Activated T-helper 17 cell treated with anti-CD3 and anti-CD28 coated beads, Interleukin-2, amount 50 U/mL, for 72 hours (primary cell): Measurements from ENCODE around the gene PDAP1. TPM values are rescaled to one million over a fixed set of nuclear protein-coding genes. Genes with fewer than 3 reads are reported as not detected.

Experiments
- ATAC-seq: fragments of 150-1000 bp; cut with Tn5 transposase; replicated peaks from 2 replicates; pipeline ENCODE4 v1.10.0; 2021; ENCODE audit warnings: mild to moderate bottlenecking, moderate library complexity
- H3K27ac Mint-ChIP-seq: one replicate; pipeline ENCODE4 v1.8.0; 2022; ENCODE audit warnings: mixed read lengths
- H3K27me3 Mint-ChIP-seq: one replicate; pipeline ENCODE4 v1.8.0; 2022; ENCODE audit warnings: mixed read lengths
- H3K36me3 Mint-ChIP-seq: one replicate; pipeline ENCODE4 v1.8.0; 2022; ENCODE audit warnings: low read depth, mild to moderate bottlenecking, mixed read lengths
- H3K4me1 Mint-ChIP-seq: one replicate; pipeline ENCODE4 v1.8.0; 2022; ENCODE audit warnings: mixed read lengths
- H3K4me3 Mint-ChIP-seq: one replicate; pipeline ENCODE4 v1.8.0; 2022; ENCODE audit warnings: mild to moderate bottlenecking, mixed read lengths
- H3K9me3 Mint-ChIP-seq: one replicate; pipeline ENCODE4 v1.8.0; 2022; ENCODE audit warnings: mixed read lengths
- total RNA-seq, 2 donors: library from RNA; stranded (reverse); gene quantifications; one replicate each; pipeline ENCODE4 v1.2.3, GENCODE V29; 2022

Gene PDAP1, protein sequence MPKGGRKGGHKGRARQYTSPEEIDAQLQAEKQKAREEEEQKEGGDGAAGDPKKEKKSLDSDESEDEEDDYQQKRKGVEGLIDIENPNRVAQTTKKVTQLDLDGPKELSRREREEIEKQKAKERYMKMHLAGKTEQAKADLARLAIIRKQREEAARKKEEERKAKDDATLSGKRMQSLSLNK
- total RNA-seq: 100 to 1,000 TPM in 1 of 2 donors, 10 to 100 TPM in 1; 73.7 to 129 TPM

DNA sequence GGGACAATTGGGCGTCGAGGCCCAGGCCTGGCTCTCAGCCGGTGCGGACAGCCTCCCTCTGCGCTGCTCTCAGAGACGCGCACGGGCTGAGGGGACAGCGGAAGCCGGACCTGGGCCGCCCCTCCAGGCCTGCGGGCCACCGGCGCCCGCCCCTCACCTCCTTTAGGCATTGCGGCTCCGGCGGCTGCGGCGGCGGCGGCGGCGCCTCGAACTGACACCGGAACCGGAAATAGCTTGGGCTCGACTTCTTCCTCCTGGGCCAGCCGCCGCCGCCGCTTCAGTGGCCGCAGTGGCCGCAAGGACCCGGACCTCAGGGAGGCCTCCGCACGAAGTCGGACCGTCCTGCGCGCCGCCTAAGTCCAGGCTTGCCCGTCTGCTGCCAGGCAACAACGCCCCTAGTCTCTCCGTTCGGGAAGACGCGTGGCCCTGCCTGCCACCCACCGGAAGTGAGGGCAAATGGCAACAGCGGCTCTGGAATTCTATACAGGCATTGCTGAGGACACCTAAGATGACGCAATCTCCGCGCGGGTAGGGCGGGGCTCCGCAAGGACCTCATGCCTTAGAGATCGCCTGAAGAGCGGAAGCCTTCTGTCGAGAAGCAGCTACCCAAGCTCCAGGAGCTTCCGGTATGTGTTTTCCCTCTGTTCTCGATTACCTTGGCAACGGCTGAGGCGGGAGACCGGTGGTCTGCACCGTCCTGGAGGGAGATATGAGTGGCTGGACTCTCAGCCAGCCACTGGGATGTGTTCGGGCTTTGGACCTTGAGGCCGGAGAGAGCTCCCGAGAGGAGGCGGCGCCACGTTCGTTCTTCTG is at the start of gene PDAP1, which contains the start of gene BUD31:
Gene PDAP1, minus strand, starts transcription at position 219 of the 813 bp plus-strand sequence. Its CDS starts 49 bp downstream, at position 170.
Gene BUD31, plus strand, starts transcription at position 591 of the 813 bp plus-strand sequence. CDS start 2,124 bp downstream, outside the sequence.
- peaks cover 90% of the 10 kb centered on the region for H3K36me3 Mint-ChIP-seq
- ATAC-seq: peak; percentile 91
- no peaks in the 10 kb centered on the region for H3K27me3 Mint-ChIP-seq
- H3K4me1 Mint-ChIP-seq: peaks cover 24% of the 10 kb centered on the region
- H3K27ac Mint-ChIP-seq: peak within 1 kb of the TSS; percentile 98
- H3K9me3 Mint-ChIP-seq: no peaks in the 10 kb centered on the region
- H3K4me3 Mint-ChIP-seq: peak within 1 kb of the TSS; percentile 94

DNA sequence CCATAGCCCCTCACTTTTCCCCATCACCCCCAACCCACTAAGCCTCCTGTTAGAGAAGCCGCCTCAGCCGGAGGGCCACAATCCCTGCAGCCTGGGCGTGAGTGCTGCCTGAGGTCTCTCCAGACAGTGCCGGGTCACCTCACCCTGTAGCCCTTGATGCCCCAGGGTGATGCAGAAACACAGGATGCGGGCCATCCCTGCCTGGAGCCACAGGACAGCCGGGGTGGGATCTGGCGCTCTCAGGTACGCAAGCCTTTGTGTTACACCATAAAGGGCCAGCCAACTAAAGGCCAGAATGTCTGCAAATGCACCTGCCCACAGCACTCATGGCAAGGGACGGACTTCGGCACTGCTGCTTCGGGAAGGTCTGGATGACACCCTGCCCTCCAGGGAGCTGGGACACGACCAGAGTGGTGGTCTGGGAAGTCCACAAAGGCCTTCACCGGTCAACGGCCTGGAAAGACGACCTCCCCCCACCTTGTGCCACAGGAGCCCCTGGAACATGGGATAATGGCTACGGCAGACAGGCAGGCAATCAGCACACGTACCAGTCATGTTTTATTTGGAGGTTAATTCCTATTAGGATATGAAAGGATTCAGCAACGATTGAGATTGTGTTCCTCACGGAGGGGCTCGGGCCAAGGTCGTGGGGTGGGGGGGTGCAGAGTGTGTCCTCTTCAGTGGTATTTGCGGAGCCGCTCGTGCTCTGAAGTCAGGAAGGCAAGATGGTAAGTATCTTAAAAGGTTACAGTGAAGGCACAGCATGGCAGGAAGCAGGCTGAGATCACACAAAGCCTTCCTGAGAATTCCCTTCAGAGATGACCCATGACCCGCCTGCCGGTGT is 49.5 kb upstream of the PDAP1 start:
- Mint-ChIP-seq H3K27ac (no peak overlapping the region), H3K4me3 (no peak overlapping the region), H3K27me3 (no peaks in the 10 kb centered on the region), H3K9me3 (no peaks in the 10 kb centered on the region), H3K4me1 (peaks cover 11% of the 10 kb centered on the region), H3K36me3 (peaks cover 86% of the 10 kb centered on the region)
- ATAC-seq: no peak

DNA sequence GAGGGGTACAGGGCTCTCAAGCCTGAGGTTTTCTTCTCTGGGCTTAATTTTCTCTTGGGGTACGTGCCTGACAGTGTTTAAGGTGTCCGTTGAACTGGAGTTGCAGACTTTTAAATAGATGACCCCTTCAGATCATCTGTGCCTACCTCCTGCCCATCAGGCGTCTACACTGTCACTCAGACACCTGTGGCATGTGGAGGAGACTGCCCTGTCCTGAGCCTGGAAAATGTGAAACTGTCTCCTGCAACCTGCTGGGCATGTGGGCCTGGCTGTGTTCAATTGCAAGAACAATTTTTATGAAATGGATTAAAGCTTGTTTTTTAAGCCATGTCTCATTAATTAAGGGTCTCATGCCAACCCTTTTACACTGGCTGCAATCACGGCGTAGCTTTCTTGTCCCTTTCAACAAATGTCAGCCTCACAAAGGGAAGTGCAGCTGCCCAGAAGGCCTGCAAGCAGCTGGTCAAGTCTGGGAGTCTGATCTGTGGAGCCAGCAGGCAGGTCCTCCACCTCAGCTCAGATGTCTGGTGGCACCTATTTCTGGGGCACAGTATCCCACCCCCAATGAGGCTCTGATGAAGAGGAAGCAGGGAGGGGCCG is 48.8 kb upstream of the PDAP1 start:
- no peaks in the 10 kb centered on the region for H3K9me3 Mint-ChIP-seq
- peaks cover 86% of the 10 kb centered on the region for H3K36me3 Mint-ChIP-seq
- no peaks in the 10 kb centered on the region for H3K27me3 Mint-ChIP-seq
- no peak for ATAC-seq
- no peak overlapping the region for H3K27ac Mint-ChIP-seq
- no peak overlapping the region for H3K4me3 Mint-ChIP-seq
- peaks cover 11% of the 10 kb centered on the region for H3K4me1 Mint-ChIP-seq

DNA sequence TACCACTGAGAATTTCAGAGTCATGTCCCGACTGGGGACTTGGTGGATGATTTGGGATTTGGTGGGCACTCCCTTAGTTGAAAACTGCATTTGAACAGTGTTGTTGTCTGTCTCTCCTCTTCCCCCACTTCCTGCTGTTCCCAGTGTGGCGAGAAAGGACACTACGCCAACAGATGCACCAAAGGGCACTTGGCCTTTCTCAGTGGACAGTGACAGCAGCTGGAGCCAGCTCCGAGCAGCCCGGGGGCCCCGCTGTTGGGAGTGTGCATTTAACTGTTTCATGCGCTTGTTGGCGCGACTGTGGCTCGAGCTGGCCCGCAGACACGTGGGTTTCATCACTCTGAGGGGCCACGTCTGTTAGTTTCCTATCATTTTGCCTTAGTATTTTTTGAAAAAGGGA is 47.9 kb upstream of the PDAP1 start:
- Mint-ChIP-seq H3K9me3 (no peaks in the 10 kb centered on the region), H3K36me3 (peaks cover 83% of the 10 kb centered on the region), H3K4me1 (peaks cover 11% of the 10 kb centered on the region), H3K4me3 (no peak overlapping the region), H3K27ac (no peak overlapping the region), H3K27me3 (no peaks in the 10 kb centered on the region)
- no peak for ATAC-seq

DNA sequence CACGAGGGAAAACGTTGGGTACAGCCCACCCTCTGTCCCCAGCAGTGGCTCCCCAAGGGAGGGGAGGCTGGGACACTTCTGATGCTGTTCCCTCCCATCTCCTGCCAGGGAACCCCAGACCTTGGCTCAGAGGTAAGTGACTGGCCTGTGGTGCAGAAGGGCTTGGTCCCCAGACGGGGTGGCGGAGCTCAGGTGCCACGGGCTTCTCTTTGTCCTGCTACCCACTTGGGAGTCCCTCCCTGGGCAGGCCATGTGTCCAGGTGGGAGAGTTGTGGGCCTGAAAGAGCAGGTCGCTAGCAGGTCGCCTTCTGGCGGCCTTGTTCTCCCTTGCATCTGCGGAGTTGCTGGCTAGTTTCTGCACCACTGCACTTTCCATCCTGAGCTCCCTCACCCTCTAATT is 47.5 kb upstream of the PDAP1 start:
- H3K4me3 Mint-ChIP-seq: no peak overlapping the region
- no peaks in the 10 kb centered on the region for H3K9me3 Mint-ChIP-seq
- H3K36me3 Mint-ChIP-seq: peaks cover 86% of the 10 kb centered on the region
- ATAC-seq: no peak
- H3K27ac Mint-ChIP-seq: no peak overlapping the region
- no peaks in the 10 kb centered on the region for H3K27me3 Mint-ChIP-seq
- peaks cover 11% of the 10 kb centered on the region for H3K4me1 Mint-ChIP-seq

DNA sequence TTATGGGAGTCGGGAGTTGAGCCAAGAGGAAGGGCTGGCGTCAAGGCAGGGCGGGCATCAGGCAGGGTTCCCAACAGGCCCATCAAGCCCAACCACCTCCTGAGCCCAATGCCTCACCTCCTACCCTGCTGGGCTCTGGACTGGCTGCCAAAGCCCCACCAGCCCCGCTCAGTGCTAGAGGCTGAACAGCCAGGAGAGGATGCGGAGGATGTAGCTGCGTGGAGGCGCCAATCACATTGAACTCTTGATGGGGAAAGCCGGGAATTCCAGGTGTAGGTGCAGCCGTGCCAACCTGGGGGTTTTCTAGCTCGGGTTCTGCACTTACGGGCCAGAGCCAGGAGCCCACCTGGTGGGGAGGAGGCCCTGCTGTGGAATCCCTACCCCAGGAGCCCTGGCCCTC is 44.7 kb upstream of the PDAP1 start:
- Mint-ChIP-seq H3K36me3 (peaks cover 82% of the 10 kb centered on the region), H3K9me3 (no peaks in the 10 kb centered on the region), H3K27me3 (no peaks in the 10 kb centered on the region), H3K4me3 (no peak overlapping the region), H3K4me1 (no peaks in the 10 kb centered on the region), H3K27ac (no peak overlapping the region)
- ATAC-seq: no peak

DNA sequence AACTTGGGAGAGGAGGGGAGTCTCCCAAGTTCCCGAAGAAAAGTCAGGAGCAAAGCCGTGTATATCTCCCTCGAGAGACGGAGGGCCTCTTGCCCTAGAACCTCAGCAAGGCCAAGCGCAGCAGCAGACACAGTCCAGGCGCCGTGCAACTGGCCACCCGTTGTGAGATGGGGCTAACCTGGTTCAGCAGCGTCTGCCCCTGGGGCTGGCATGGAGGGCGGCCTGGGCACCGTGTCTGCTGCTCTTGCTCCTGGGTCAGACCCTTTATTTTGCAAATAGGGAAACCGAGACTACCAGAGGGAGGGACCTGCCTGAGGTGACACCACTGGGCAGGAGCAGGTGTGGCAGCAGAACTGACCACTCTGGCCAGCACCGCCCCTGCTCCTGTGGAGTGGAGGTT is 44.1 kb upstream of the PDAP1 start:
- Mint-ChIP-seq H3K27me3 (no peaks in the 10 kb centered on the region), H3K9me3 (no peaks in the 10 kb centered on the region), H3K27ac (no peak overlapping the region), H3K4me1 (no peaks in the 10 kb centered on the region), H3K4me3 (no peak overlapping the region), H3K36me3 (peaks cover 83% of the 10 kb centered on the region)
- no peak for ATAC-seq

DNA sequence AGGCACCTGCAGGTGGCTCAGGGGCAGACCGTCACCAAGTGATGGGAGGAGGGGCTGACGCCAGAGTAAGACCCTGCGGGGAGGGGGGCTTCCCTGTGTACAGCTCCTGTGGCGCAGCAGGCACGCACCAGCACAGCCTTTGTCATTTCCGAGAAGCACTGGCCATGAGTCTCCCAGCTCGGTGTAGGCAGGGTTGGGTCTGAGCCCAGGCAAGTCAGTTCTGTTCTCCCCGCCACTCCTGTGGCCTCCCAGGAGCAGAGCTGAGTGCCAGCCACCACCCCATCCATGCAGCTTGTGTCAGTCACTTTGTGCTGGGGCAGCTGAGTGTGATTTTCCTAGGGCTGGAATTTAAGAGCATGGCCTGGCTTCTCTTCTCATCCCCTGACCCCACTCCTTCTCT is 43.5 kb upstream of the PDAP1 start:
- H3K4me3 Mint-ChIP-seq: no peak overlapping the region
- no peak overlapping the region for H3K27ac Mint-ChIP-seq
- H3K27me3 Mint-ChIP-seq: no peaks in the 10 kb centered on the region
- H3K36me3 Mint-ChIP-seq: peaks cover 83% of the 10 kb centered on the region
- H3K9me3 Mint-ChIP-seq: no peaks in the 10 kb centered on the region
- H3K4me1 Mint-ChIP-seq: no peaks in the 10 kb centered on the region
- no peak for ATAC-seq

DNA sequence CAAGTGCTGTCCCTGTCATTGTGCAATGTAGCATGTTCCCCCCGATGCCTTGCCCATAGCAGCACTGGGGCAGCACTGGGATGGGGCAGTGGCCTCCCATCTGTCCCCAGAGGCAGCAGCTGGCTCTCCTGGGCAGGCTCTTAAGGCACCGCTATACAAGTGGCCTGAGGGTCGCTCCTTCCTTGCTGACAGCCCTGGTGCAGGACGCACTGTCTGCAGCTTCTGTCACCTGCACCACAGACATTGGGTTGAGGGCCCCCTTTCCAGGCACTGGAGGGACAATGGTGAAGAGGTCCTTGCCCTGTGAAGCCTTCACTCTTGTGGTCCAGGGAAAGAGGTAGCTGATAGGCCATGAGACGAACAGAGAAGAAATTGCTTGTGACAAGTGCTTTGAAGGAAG is 40.9 kb upstream of the PDAP1 start:
- H3K36me3 Mint-ChIP-seq: peaks cover 87% of the 10 kb centered on the region
- ATAC-seq: no peak
- no peaks in the 10 kb centered on the region for H3K27me3 Mint-ChIP-seq
- H3K4me1 Mint-ChIP-seq: no peaks in the 10 kb centered on the region
- H3K27ac Mint-ChIP-seq: no peak overlapping the region
- no peak overlapping the region for H3K4me3 Mint-ChIP-seq
- H3K9me3 Mint-ChIP-seq: no peaks in the 10 kb centered on the region

DNA sequence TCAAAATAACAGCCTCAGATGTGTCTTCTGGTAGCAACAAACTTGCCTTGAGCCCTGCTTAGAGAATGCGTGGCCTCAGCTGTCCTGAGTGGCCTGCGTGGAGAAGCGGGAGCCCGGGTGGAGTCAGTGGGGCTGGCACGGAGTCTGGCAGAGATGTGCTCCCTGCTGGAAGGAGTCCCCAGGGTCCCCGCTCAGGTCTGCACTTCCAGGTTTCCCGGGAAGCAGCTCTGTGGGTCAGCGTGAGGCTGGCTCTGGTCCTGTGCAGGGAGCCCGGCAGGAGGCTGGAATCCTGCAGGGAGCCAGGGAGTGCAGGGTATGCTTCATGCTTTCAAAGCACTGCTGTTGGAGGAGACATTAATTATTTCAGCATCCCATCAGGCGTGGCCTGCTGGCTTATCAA is 40.5 kb upstream of the PDAP1 start:
- H3K4me3 Mint-ChIP-seq: no peak overlapping the region
- H3K9me3 Mint-ChIP-seq: no peaks in the 10 kb centered on the region
- ATAC-seq: no peak
- no peaks in the 10 kb centered on the region for H3K4me1 Mint-ChIP-seq
- no peaks in the 10 kb centered on the region for H3K27me3 Mint-ChIP-seq
- H3K27ac Mint-ChIP-seq: no peak overlapping the region
- peaks cover 87% of the 10 kb centered on the region for H3K36me3 Mint-ChIP-seq

DNA sequence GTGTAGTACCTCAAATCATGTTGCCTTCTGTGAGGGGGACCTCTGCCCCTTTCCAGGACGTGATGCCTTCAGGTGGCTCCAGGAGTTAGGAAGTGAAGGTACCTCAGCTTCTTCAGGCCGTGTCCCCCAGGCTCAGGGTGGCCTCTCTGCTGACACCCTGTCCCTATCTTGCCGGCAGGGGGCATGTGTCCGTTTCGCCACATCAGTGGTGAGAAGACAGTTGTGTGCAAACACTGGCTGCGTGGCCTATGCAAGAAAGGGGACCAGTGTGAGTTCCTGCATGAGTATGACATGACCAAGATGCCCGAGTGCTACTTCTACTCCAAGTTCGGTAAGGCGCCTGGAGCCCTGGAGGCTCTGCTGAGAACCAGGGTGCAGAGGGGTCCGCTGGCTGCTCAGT is 39.5 kb upstream of the PDAP1 start:
- Mint-ChIP-seq H3K36me3 (peaks cover 89% of the 10 kb centered on the region), H3K27ac (no peak overlapping the region), H3K4me1 (no peaks in the 10 kb centered on the region), H3K4me3 (no peak overlapping the region), H3K27me3 (no peaks in the 10 kb centered on the region), H3K9me3 (no peaks in the 10 kb centered on the region)
- ATAC-seq: no peak

DNA sequence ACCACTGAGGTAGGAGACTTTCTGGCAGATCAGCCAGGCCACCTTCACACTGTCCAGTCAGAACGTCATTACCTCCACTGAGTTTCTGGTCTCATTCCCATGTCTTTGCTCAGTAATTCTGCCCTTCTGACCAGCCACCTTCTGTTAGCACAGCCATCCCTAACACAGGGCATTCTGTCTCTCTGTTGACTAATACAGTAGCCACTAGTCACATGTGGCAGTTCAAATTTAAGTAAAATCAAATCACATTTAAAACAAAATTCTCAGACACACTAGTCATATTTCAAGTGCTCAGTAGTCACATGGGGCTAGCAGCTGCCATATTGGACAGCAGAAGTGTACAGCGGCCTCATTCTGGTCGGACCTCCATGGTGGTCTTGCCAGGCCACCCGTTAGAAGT is 37.7 kb upstream of the PDAP1 start:
- Mint-ChIP-seq H3K4me3 (no peak overlapping the region), H3K9me3 (no peaks in the 10 kb centered on the region), H3K27me3 (no peaks in the 10 kb centered on the region), H3K4me1 (no peaks in the 10 kb centered on the region), H3K27ac (no peak overlapping the region), H3K36me3 (peaks cover 92% of the 10 kb centered on the region)
- ATAC-seq: no peak

DNA sequence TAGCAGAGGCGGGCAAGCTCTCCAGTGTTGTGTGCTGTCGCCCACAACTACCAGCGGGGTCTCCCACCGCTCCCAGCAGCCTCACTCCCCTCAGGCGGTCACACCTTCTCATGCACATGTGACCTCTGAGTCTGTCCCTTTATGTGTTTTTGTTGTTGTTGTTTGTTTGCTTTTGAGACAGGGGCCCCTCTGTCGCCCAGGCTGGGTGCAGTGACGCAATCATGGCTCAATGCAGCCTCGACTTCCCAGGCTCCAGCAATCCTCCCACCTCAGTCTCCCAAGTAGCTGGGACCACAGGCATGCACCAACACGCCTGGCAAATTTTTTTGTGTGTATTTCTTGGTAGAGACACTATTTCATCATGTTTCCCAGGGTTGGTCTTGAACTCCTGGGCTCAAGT is 31.8 kb upstream of the PDAP1 start:
- no peaks in the 10 kb centered on the region for H3K9me3 Mint-ChIP-seq
- peak overlapping the region; percentile 99 for H3K4me3 Mint-ChIP-seq
- H3K27me3 Mint-ChIP-seq: no peaks in the 10 kb centered on the region
- H3K36me3 Mint-ChIP-seq: peaks cover 47% of the 10 kb centered on the region
- peaks cover 9% of the 10 kb centered on the region for H3K4me1 Mint-ChIP-seq
- peak overlapping the region; percentile 96 for H3K27ac Mint-ChIP-seq
- ATAC-seq: no peak
